Regular cardiac myocyte (primary cell): Measurements from ENCODE around the gene ZNF189. TPM values are rescaled to one million over a fixed set of nuclear protein-coding genes. Genes with fewer than 3 reads are reported as not detected.

Experiments used
- total RNA-seq: library from RNA; depleted of rRNA; stranded (reverse); fragments of >200 nt; gene quantifications from 2 replicates; pipeline ENCODE4 v1.2.3, GENCODE V29; 2014

Gene ZNF189
- total RNA-seq, result 15.7 and 20.9 TPM in 2 replicates

GRCh38 chr9:101398068-101398929, at the start of gene ZNF189, which contains the start of gene MRPL50:
TSS of gene ZNF189 (plus strand) at chr9:101398851. CDS start at chr9:101399157, 306 bp downstream.
TSS of gene MRPL50 (minus strand) at chr9:101398618. CDS start at chr9:101398592, 26 bp downstream.

GRCh38 chr9:101384873-101385536, 13.6 kb upstream of the ZNF189 start, which contains the start of gene BAAT:
TSS of gene BAAT (minus strand) at chr9:101385006. CDS start at chr9:101371404, 13,602 bp downstream.

GRCh38 chr9:101435601-101436079, 37.0 kb downstream of the ZNF189 start, which contains the start of gene ALDOB:
TSS of gene ALDOB (minus strand) at chr9:101435774. CDS start at chr9:101430887, 4,887 bp downstream.

Other genes starting within 250 kb of the ZNF189 start
- under 0.01 and 0.19 TPM in 2 replicates for gene BAAT, start 13.8 kb upstream of the ZNF189 start, total RNA-seq
- gene MRPL50, start 233 bp upstream of the ZNF189 start, total RNA-seq, result 12.7 and 15.3 TPM in 2 replicates
- gene ALDOB, start 36.9 kb downstream of the ZNF189 start, total RNA-seq, result not detected in 2 replicates
- 31.9 and 32.6 TPM in 2 replicates for gene RNF20, start 135.0 kb downstream of the ZNF189 start, total RNA-seq
- not detected in 2 replicates for gene PPP3R2, start 196.1 kb downstream of the ZNF189 start, total RNA-seq